HepG2 (cell line): ENCODE data around the gene COMMD1. TPM values are rescaled to one million over a fixed set of nuclear protein-coding genes. Genes with fewer than 3 reads are reported as not detected.

Experiments used
- ATAC-seq: fragments of 200-7000 bp; cut with Tn5 transposase; 3 replicates; pipeline ENCODE4 v1.9.1; 2020; ENCODE audit warnings: mild to moderate bottlenecking, moderate library complexity
- BruUV-seq: library from RNA; stranded (reverse); fragments of 400-500 nt; replicated peaks from 2 replicates; lab custom pipeline; 2021; lab: Mats Ljungman, UMichigan
- CTCF ChIA-PET: fragments of 300-600 bp; formaldehyde crosslinking; extraction: SDS; loops from one replicate; lab custom pipeline; 2021; ENCODE audit warnings: low total read pairs, inconsistent platforms, low intra/inter-chr PET ratio; lab: Yijun Ruan, JAX
- POLR2A ChIA-PET: fragments of 350-600 bp; sonication (Branson Sonifier 250); formaldehyde crosslinking; loops from one replicate; lab custom pipeline; 2020; ENCODE audit warnings: antibody characterized with exemption, inconsistent platforms; lab: Yijun Ruan, JAX
- DNase-seq: peaks from one replicate; pipeline ENCODE4 v3.0.0-alpha.2; 2015; ENCODE audit warnings: low spot score
- FAIRE-seq: peaks from 3 replicates; lab custom pipeline; 2011; peaks lifted over from hg19 to GRCh38; lab: Jason Lieb, UNC
- H2AFZ ChIP-seq: one replicate; pipeline ENCODE4 v1.6.1; 2011; ENCODE audit warnings: low read length, inconsistent platforms
- H3K27ac ChIP-seq: fragments of 300-600 bp; 3 replicates; pipeline ENCODE4 v1.8.0; 2011; ENCODE audit warnings: mixed run types, mild to moderate bottlenecking, mixed read lengths, low read length, inconsistent platforms; ENCODE audit not compliant: insufficient read depth; ENCODE audit errors: extremely low read length
- H3K27me3 ChIP-seq, 2 experiments: fragments of 200-600 bp in 1 of 2; 2 replicates in 1 of 2; 3 replicates in 1 of 2; pipeline versions ENCODE4 v1.6.0 to v1.8.0; 2011; ENCODE audit warnings: low read length in 2 of 2, mild to moderate bottlenecking in 2 of 2, moderate library complexity in 2 of 2, inconsistent platforms in 1 of 2; ENCODE audit not compliant: insufficient read depth in 2 of 2, control insufficient read depth in 1 of 2
- H3K36me3 ChIP-seq, 2 experiments: fragments of 200-600 bp in 1 of 2; replicated peaks in 1 of 2; 2 replicates in 1 of 2; 3 replicates in 1 of 2; pipeline versions ENCODE4 v1.5.1 to v1.8.0; 2011; ENCODE audit warnings: low read length in 2 of 2, inconsistent platforms in 1 of 2; ENCODE audit not compliant: insufficient read depth in 2 of 2, control insufficient read depth in 1 of 2
- H3K4me1 ChIP-seq: 2 replicates; pipeline ENCODE4 v1.5.1; 2012; ENCODE audit warnings: low read length, inconsistent platforms; ENCODE audit not compliant: insufficient read depth
- H3K4me2 ChIP-seq: 2 replicates; pipeline ENCODE4 v1.6.0; 2011; ENCODE audit warnings: low read depth, low read length, inconsistent platforms
- H3K4me3 ChIP-seq, 3 experiments: fragments of 200-600 bp in 1 of 3; sonication (generic), shearing (Covaris generic) in 1 of 3; replicated peaks in 1 of 3; 2 replicates each; pipeline ENCODE4 v1.5.1; 2011 to 2016; ENCODE audit warnings: low read length in 3 of 3, inconsistent platforms in 2 of 3, low read depth in 2 of 3, mild to moderate bottlenecking in 2 of 3, control low read depth in 1 of 3, mixed read lengths in 1 of 3; ENCODE audit not compliant: insufficient read depth in 1 of 3
- H3K79me2 ChIP-seq: one replicate; pipeline ENCODE4 v1.6.1; 2011; ENCODE audit warnings: low read length, inconsistent platforms; ENCODE audit not compliant: insufficient read depth
- H3K9ac ChIP-seq: 2 replicates; pipeline ENCODE4 v1.6.0; 2011; ENCODE audit warnings: mild to moderate bottlenecking, low read depth, low read length, inconsistent platforms; ENCODE audit not compliant: insufficient read depth
- H3K9me3 ChIP-seq: 2 replicates; pipeline ENCODE4 v1.5.1; 2012; ENCODE audit warnings: mild to moderate bottlenecking, low read length
- H4K20me1 ChIP-seq: 2 replicates; pipeline ENCODE4 v1.6.0; 2011; ENCODE audit warnings: inconsistent platforms, mild to moderate bottlenecking, low read length, moderate library complexity; ENCODE audit not compliant: insufficient read depth
- ARID5B ChIP-seq: IDR thresholded peaks from 2 replicates; pipeline ENCODE4 v1.4.0; 2020; ENCODE audit warnings: mild to moderate bottlenecking, missing genetic modification reagents
- ATF5 ChIP-seq: sonication (generic); formaldehyde crosslinking; IDR thresholded peaks from 2 replicates; pipeline ENCODE4 v1.4.0; 2020; ENCODE audit warnings: mild to moderate bottlenecking, low read depth, missing genetic modification reagents
- CSRNP2 ChIP-seq: sonication (generic); formaldehyde crosslinking; conservative IDR thresholded peaks from 2 replicates; pipeline ENCODE4 v1.8.0; 2022; ENCODE audit warnings: low read depth, missing genetic modification reagents
- EZH2 ChIP-seq: conservative IDR thresholded peaks from 2 replicates; pipeline ENCODE4 v1.6.1; 2012; ENCODE audit warnings: mild to moderate bottlenecking, low read depth, low read length, moderate library complexity
- FOXA3 ChIP-seq: IDR thresholded peaks from 2 replicates; pipeline ENCODE4 v1.6.1; 2016; ENCODE audit warnings: missing genetic modification reagents, missing compliant biosample characterization
- MLLT10 ChIP-seq: sonication (generic); formaldehyde crosslinking; IDR thresholded peaks from 2 replicates; pipeline ENCODE4 v1.4.0; 2020; ENCODE audit warnings: missing genetic modification reagents
- NFKBIZ ChIP-seq: IDR thresholded peaks from 2 replicates; pipeline ENCODE4 v1.6.1; 2018; ENCODE audit warnings: missing genetic modification reagents, missing compliant biosample characterization
- REL ChIP-seq: sonication (generic); formaldehyde crosslinking; conservative IDR thresholded peaks from 2 replicates; pipeline ENCODE4 v1.8.0; 2022; ENCODE audit warnings: mild to moderate bottlenecking, missing genetic modification reagents, moderate library complexity
- RNF2 ChIP-seq: fragments of 450-650 bp; conservative IDR thresholded peaks from 2 replicates; pipeline ENCODE4 v1.6.1; 2016; ENCODE audit warnings: low read depth
- ZFP91 ChIP-seq: sonication (generic); formaldehyde crosslinking; IDR thresholded peaks from 2 replicates; pipeline ENCODE4 v1.9.0; 2022; ENCODE audit warnings: missing genetic modification reagents, mild to moderate bottlenecking, borderline replicate concordance
- ZKSCAN1 ChIP-seq: fragments of 150-350 bp; IDR thresholded peaks from 2 replicates; pipeline ENCODE4 v1.6.1; 2014; ENCODE audit warnings: low read length
- ZNF292 ChIP-seq: sonication (generic); formaldehyde crosslinking; IDR thresholded peaks from 2 replicates; pipeline ENCODE4 v1.8.1; 2022; ENCODE audit warnings: mild to moderate bottlenecking, low read depth, missing genetic modification reagents, borderline replicate concordance
- WGBS: methylation state at CpG from one replicate; pipeline ENCODE4 v1.1.6; 2017; ENCODE audit warnings: low lambda C conversion rate; 5-methylcytosine and 5-hydroxymethylcytosine counted together
- in situ Hi-C: cut with HindIII; loops from 2 replicates; pipeline ENCODE4 v1.10.0; 2017; ENCODE audit warnings: low pct_unique_long_range_greater_than_20kb; ENCODE audit not compliant: extremely low pct_ligation_motif_present
- intact Hi-C: fragments of 100-400 bp; cut with micrococcal nuclease; formaldehyde crosslinking; loops from one replicate; pipeline ENCODE4 v1.10.0; 2022; ENCODE audit not compliant: unreplicated experiment
- polyA plus RNA-seq, 8 experiments: library from polyadenylated mRNA; depleted of rRNA in 3 of 8; stranded (reverse) in 7 of 8; unstranded in 1 of 8; fragments of >200 nt; fragmentation: Illumina TruSeq in 4 of 8; extraction: Trizol in 4 of 8; gene quantifications; 2 replicates each; pipeline versions ENCODE4 v1.2.1 to v1.2.3, GENCODE V29; 2011 to 2016; ENCODE audit warnings: low read depth in 4 of 8, missing spikeins in 1 of 8, mixed read lengths in 1 of 8; ENCODE audit not compliant: insufficient read depth in 1 of 8
- total RNA-seq, 5 experiments: library from RNA; depleted of rRNA; stranded (reverse); fragments of >200 nt; fragmentation: Illumina TruSeq; extraction: Trizol; gene quantifications; 2 replicates each; pipeline ENCODE4 v1.2.3, GENCODE V29; 2016; ENCODE audit warnings: low read depth in 1 of 5
- TF ChIP-seq, protein P1 (sequence below): sonication (generic); formaldehyde crosslinking; IDR thresholded peaks from 2 replicates; pipeline ENCODE4 v1.5.0; 2020; ENCODE audit warnings: mild to moderate bottlenecking, missing genetic modification reagents

Gene COMMD1
- total and polyA plus RNA-seq, 2 of the 13 experiments (the other 11 are each of a cell fraction or from before 2014, with no cell fraction given) = 25.7 to 105 TPM

- POLR2A ChIA-PET = no interaction called here
- H3K9me3 ChIP-seq = no peaks in the 10 kb centered on the region
- H3K36me3 ChIP-seq = no peaks in the 10 kb centered on the region
- H3K4me2 ChIP-seq = no peak overlapping the region
- H3K27ac ChIP-seq = no peak overlapping the region
- CTCF ChIA-PET = no interaction called here
- no TSS peak for BruUV-seq
- no peak overlapping the region for H2AFZ ChIP-seq
- no peaks in the 10 kb centered on the region for H3K27me3 ChIP-seq
- H3K79me2 ChIP-seq = no peaks in the 10 kb centered on the region
- 94% methylated on average over 3 of the region's 3 CpGs for WGBS
- no peak for DNase-seq
- no peak overlapping the region for H3K9ac ChIP-seq
- no peak overlapping the region for H3K4me3 ChIP-seq
- intact Hi-C loops (no loop called here), in situ Hi-C loops (no loop called here)
- H3K4me1 ChIP-seq = no peaks in the 10 kb centered on the region
- H4K20me1 ChIP-seq = no peaks in the 10 kb centered on the region
- no peak for FAIRE-seq
- ATAC-seq = no peak
- TF ChIP-seq ZFP91 (CRISPR knock-in tag) (no peak), ZNF292 (CRISPR knock-in tag) (no peak), REL (CRISPR knock-in tag) (no peak), ARID5B (CRISPR knock-in tag) (no peak), MLLT10 (no peak), EZH2 (no peak), FOXA3 (CRISPR knock-in tag) (no peak), ZKSCAN1 (no peak), RNF2 (no peak), NFKBIZ (CRISPR knock-in tag) (no peak), ATF5 (CRISPR knock-in tag) (no peak), CSRNP2 (CRISPR knock-in tag) (no peak)
- TF ChIP-seq, protein P1, sequence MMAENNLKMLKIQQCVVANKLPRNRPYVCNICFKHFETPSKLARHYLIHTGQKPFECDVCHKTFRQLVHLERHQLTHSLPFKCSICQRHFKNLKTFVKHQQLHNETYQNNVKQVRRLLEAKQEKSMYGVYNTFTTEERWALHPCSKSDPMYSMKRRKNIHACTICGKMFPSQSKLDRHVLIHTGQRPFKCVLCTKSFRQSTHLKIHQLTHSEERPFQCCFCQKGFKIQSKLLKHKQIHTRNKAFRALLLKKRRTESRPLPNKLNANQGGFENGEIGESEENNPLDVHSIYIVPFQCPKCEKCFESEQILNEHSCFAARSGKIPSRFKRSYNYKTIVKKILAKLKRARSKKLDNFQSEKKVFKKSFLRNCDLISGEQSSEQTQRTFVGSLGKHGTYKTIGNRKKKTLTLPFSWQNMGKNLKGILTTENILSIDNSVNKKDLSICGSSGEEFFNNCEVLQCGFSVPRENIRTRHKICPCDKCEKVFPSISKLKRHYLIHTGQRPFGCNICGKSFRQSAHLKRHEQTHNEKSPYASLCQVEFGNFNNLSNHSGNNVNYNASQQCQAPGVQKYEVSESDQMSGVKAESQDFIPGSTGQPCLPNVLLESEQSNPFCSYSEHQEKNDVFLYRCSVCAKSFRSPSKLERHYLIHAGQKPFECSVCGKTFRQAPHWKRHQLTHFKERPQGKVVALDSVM = no peak
Measured at GRCh38 chr2:61938511-61938910, 33.0 kb downstream of the COMMD1 start.
